ENCODE data around the gene CFLAR. TPM values are rescaled to one million over a fixed set of nuclear protein-coding genes. Genes with fewer than 3 reads are reported as not detected.
A peak's percentile ranks its signal among the peaks of the same experiment; 100 is the strongest.

The CFLAR gene
- total RNA-seq (2022) (56.4 and 62.6 TPM in 2 replicates), Bru-seq, nascent RNA (percentile 88 among the genes with signal in this experiment), BruChase-seq, experiment 1, labeled RNA remaining after a 2-hour chase (percentile 88 among the genes with signal in this experiment), BruChase-seq, experiment 2, labeled RNA remaining after a 6-hour chase (percentile 87 among the genes with signal in this experiment)
- long read RNA-seq, full-length matches to known transcripts, result 8 of 65 reads
- long read RNA-seq, partial matches to known transcripts, result 40 of 65 reads
- long read RNA-seq, other reads (novel, unspliced or antisense), result 17 of 65 reads

DNA sequence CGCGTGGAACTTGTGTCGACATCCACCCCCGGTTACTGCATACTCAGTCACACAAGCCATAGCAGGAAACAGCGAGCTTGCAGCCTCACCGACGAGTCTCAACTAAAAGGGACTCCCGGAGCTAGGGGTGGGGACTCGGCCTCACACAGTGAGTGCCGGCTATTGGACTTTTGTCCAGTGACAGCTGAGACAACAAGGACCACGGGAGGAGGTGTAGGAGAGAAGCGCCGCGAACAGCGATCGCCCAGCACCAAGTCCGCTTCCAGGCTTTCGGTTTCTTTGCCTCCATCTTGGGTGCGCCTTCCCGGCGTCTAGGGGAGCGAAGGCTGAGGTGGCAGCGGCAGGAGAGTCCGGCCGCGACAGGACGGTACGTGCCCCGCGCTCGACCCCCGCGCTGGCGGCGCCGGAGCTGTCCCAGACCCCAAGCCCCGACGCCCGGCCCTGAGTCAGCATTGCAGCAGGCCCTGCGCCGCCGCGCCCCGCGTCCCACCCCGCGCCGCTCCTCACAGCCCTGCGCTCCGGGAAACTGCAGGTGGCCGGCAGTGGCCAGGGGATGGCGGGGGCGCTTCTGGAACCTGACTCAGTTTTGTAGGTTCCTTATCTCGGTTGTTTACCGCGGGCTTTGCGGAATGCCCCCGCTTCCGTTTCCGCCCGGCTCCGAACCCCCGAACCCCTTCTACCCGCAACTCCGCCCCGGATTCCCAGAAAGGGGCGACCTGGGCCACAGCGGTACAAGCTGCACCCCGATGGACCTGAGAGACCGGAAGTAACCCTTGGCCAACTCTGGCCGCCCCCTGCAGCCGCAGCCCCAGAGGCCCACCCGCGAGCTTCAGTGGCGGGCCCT lies at the start of gene CFLAR:
TSS of gene CFLAR (plus strand) at position 50 of the 844 bp plus-strand sequence. CDS start 13,702 bp downstream, outside the sequence.
- TF ChIP-seq, protein P1, sequence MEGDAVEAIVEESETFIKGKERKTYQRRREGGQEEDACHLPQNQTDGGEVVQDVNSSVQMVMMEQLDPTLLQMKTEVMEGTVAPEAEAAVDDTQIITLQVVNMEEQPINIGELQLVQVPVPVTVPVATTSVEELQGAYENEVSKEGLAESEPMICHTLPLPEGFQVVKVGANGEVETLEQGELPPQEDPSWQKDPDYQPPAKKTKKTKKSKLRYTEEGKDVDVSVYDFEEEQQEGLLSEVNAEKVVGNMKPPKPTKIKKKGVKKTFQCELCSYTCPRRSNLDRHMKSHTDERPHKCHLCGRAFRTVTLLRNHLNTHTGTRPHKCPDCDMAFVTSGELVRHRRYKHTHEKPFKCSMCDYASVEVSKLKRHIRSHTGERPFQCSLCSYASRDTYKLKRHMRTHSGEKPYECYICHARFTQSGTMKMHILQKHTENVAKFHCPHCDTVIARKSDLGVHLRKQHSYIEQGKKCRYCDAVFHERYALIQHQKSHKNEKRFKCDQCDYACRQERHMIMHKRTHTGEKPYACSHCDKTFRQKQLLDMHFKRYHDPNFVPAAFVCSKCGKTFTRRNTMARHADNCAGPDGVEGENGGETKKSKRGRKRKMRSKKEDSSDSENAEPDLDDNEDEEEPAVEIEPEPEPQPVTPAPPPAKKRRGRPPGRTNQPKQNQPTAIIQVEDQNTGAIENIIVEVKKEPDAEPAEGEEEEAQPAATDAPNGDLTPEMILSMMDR (IDR thresholded peaks at IDR 0.05; ENCODE audit: insufficient read depth in 1 of 2, low read depth in 1 of 2, low read length in 1 of 2, severe bottlenecking in 1 of 2, unreplicated experiment in 1 of 2), result no peak
- TSS peak; percentile 49 for BruUV-seq (replicated peaks)
- no peaks in the 10 kb centered on the region for H3K9me3 ChIP-seq
- Mint-ChIP-seq H3K36me3 (ENCODE audit: insufficient read depth, unreplicated experiment) (peaks cover 26% of the 10 kb centered on the region), H3K27ac (ENCODE audit: unreplicated experiment) (peak within 1 kb of the TSS; percentile 91), H3K4me1 (ENCODE audit: low read depth, unreplicated experiment) (peaks cover 32% of the 10 kb centered on the region), H3K27me3 (ENCODE audit: insufficient read depth, unreplicated experiment) (no peaks in the 10 kb centered on the region), H3K4me3 (ENCODE audit: unreplicated experiment) (peak within 1 kb of the TSS; percentile 98), H3K9me3 (ENCODE audit: unreplicated experiment) (no peaks in the 10 kb centered on the region)
- intact Hi-C loops (cut with micrococcal nuclease; ENCODE audit: unreplicated experiment), result loop anchor here (1.0 to 5.0 kb wide), 6 partner anchors 45 to 336 kb away; partner anchors contain the start of genes HYCC2, NIF3L1, ORC2 and PPIL3
- ChIA-PET CTCF (interaction anchor here (0.9 to 3.2 kb wide), 4 partner anchors 10 to 116 kb away, joined by 5 to 17 read pairs (median 7); no protein-coding TSS in a partner anchor), POLR2A (interaction anchor here (0.6 to 0.9 kb wide), 6 partner anchors 14 to 1177 kb away, joined by 3 to 6 read pairs (median 3); partner anchors contain the start of gene CLK1)
- peak within 1 kb of the TSS; percentile 85 for H3K4me3 ChIP-seq (ENCODE audit: low read depth, low read length)
- H3K27me3 ChIP-seq (replicated peaks; ENCODE audit: control insufficient read depth, insufficient read depth, low read length), result no peaks in the 10 kb centered on the region
- peak; percentile 83 to 89 for DNase-seq
- peaks cover 24% of the 10 kb centered on the region for H3K4me1 ChIP-seq
- no peaks in the 10 kb centered on the region for H3K36me3 ChIP-seq (ENCODE audit: control insufficient read depth, insufficient read depth, low read length)

DNA sequence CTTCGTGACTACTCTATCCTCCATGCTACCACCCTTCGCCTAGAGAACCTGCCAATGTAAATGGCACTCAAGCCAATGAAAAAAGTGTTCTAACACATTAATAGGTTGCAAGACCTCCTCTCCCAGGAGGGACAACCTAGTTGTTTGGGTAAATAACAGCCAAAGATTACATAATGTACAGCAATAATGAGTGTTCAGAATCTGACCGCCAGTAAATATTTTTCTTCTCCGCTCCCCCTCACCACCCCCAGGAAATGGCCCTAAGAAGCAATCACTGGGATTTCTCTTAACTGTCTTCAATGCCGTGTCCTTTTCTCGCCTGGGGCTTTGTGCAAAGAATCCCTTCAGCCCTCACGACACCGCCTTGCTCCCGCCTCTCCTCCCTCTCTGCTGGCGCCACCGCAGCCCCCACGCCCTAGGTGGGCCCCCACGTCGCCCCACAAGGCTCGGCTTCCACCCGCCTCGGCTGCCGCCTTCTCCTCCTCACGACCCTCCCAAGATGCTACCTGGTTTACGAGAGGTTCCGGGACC lies 45.0 kb upstream of the CFLAR start:
- Histone ChIP-seq H3K4me1 (peaks cover 24% of the 10 kb centered on the region), H3K27me3 (replicated peaks; ENCODE audit: control insufficient read depth, insufficient read depth, low read length) (no peaks in the 10 kb centered on the region), H3K9me3 (no peaks in the 10 kb centered on the region), H3K4me3 (ENCODE audit: low read depth, low read length) (peak overlapping the region; percentile 71), H3K36me3 (ENCODE audit: control insufficient read depth, insufficient read depth, low read length) (no peaks in the 10 kb centered on the region; the same call in 1 of the 2 replicates)
- POLR2A ChIA-PET, result no interaction called here
- Mint-ChIP-seq H3K4me1 (ENCODE audit: low read depth, unreplicated experiment) (peaks cover 11% of the 10 kb centered on the region), H3K4me3 (ENCODE audit: unreplicated experiment) (peak overlapping the region; percentile 87), H3K27me3 (ENCODE audit: insufficient read depth, unreplicated experiment) (no peaks in the 10 kb centered on the region), H3K36me3 (ENCODE audit: insufficient read depth, unreplicated experiment) (peaks cover 9% of the 10 kb centered on the region), H3K27ac (ENCODE audit: unreplicated experiment) (peak overlapping the region; percentile 89), H3K9me3 (ENCODE audit: unreplicated experiment) (no peaks in the 10 kb centered on the region)
- TF ChIP-seq, protein P1 (IDR thresholded peaks at IDR 0.05; ENCODE audit: insufficient read depth in 1 of 2, low read depth in 1 of 2, low read length in 1 of 2, severe bottlenecking in 1 of 2, unreplicated experiment in 1 of 2), result no peak
- CTCF ChIA-PET, result interaction anchor here (0.7 to 1.7 kb wide), 5 partner anchors 49 to 165 kb away, joined by 3 to 8 read pairs (median 5); partner anchors contain the start of gene ORC2
- peak in 1 of 2 experiments; percentile 41 for DNase-seq
- intact Hi-C loops (cut with micrococcal nuclease; ENCODE audit: unreplicated experiment), result loop anchor here (1.0 to 2.0 kb wide), 6 partner anchors 45 to 182 kb away; partner anchors contain the start of genes CFLAR, NIF3L1 and PPIL3
- TSS peak; percentile 38 for BruUV-seq (replicated peaks)
